T-helper 2 cell treated with Interferon-gamma antibody and Interleukin-4, amounts not matched to agents 100 ng/mL and 5 ng/mL, for 36 hours (primary cell): ENCODE results near the gene RBM45. TPM values are rescaled to one million over a fixed set of nuclear protein-coding genes. Genes with fewer than 3 reads are reported as not detected.

Experiments used
- intact Hi-C: fragments of 100-400 bp; cut with micrococcal nuclease; formaldehyde crosslinking; loops from one replicate; pipeline ENCODE4 v1.15.1; 2023
- total RNA-seq: library from RNA; stranded (reverse); gene quantifications from 2 replicates; pipeline ENCODE4 v1.2.3, GENCODE V29; 2022

The RBM45 gene
- total RNA-seq, 1 donor from 2014 or later, result 18.1 TPM

DNA sequence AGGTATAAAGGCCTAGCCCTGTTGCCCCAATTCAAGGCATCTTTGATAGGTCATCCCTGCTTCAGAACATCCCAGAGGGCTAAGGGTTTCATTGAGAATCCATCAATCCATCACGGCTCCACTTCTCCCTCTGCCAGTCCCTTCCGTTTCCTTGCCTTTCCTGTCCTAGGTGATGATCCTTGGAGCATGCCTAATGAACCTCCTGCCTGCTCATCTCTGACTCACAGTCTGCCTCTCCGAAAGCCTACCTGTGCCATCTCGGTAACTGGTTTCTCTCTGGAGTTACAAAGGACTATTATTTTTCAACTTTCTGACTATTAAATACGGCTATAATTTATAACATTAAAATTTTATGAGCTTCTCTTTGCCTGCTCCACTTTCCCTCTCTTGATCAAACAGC lies 45.3 kb downstream of the RBM45 start:
- intact Hi-C loops, result no loop called here

DNA sequence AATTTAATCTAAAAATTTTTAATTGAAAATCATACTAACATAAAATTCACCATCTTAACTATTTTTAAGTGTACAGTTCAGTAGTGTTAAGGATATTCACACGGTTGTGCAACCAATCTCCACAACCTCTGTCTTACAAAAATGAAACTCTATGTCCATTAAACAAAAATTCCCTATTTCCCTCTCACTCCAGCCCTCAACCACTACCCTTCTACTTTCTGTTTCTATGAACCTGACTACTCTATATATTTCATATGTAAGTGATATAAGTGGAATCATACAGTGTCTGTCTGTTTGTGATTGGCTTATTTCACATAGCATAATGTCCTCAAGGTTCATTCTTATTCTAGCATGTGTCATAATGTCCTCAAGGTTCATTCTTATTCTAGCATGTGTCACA lies 47.7 kb downstream of the RBM45 start:
- intact Hi-C loops, result no loop called here

DNA sequence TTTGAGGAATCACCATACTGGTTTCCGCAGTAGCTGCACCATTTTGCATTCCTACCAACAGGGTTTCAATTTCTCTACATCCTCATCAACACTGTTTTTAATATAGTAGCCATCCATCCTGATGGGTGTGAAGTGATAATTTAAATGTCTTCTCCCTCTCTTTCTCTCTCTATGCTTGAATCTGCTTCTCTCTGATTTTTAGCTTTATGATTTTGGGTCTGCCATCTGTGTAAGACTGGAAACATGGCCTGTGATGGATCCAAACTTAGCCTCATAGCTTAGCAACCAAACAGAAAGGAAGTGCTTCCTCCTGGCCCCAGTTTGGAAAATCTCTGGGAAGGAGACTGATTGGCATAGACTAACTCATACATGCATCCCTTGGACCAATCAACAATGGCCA lies 48.4 kb downstream of the RBM45 start:
- intact Hi-C loops, result no loop called here

DNA sequence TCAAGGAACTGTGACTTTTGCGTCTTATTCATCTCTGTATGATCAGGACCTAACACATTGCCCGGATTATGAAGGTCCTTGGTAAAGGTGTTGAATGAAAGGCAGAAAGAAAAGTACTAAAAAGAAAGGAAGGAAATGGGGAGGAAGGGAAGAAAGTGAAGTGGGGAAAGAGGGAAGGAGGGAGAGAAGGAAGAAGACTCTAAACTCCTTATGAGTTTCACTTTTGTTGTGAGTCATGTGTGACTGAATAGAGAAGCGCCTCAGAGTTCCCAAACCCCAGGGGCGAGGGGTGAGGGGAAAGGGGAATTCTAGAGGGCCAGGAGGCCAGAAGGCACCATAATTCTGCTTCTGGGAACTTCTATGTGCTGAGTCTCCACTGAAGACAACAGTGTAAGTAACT lies 51.2 kb downstream of the RBM45 start:
- intact Hi-C loops, result no loop called here

DNA sequence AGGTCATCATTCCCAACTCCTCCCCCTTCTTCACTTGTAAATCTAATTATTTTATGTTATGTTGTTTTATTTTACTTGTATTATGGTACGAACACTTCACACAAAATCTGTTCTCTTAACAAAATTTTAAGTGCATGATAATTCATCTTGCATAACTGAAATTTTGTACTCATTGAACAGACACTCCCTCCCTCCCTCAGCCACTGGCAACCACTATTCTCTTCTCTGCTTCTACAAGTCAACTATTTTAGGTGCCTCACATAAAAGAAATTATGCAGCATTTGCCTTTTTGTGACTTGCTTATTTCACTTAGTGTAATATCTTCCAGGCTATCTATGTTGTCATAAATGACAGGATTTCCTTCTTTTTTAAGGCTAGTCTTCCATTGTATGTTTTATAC lies 51.7 kb downstream of the RBM45 start:
- intact Hi-C loops, result no loop called here

DNA sequence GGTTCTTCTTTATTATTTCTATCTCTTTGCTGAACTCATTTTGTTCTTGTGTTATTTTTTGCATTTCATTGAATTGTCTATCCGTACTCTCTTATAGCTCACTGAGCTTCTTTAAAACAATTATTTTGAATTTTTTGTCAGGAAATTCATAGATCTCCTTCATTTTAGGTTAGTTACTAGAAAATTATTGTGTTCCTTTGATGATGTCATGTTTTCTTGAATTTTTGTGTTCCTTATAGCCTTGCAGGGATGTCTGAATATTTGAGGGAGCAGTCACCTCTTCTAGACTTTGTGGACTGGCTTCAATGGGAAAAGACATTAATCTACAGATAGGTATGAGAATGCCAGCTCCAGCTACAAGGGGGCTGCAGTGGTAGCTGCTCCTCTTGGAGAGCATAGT lies 61.4 kb downstream of the RBM45 start:
- intact Hi-C loops, result no loop called here

DNA sequence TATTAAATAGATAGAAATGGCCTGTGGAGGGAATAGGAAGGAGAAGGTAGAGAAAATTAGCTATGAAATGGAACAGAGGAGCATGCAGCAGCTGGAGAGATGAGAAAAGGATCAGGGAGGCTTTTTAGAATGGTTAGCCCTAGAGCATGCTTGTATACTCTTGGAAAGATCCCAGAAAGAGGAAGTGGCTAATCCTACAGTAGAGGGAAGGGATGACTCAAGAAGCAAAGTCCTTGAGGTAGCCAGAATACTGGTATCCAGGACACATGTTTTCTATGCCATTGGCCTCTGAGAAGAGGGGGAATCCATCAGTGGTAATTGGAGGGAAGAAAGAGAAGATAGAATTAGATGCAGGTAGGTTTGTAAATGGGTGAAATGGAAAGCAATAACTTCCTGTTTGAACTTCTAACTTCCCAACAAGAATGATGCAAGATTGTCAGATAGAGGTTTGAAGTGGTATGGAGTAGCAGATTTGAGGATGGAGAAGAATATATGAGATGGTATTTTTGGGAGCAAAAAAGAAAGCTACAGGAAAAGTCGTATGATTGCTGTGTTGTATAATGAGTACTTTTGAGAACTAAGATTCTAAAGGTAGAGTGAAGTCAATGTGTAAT lies 64.9 kb downstream of the RBM45 start:
- intact Hi-C loops, result no loop called here

Other genes with a start within 250 kb of the RBM45 start
- not detected in 2 replicates for gene PDE11A, start 39.7 kb upstream of the RBM45 start, total RNA-seq
- 0.61 and 0.70 TPM in 2 replicates for gene OSBPL6, start 82.1 kb downstream of the RBM45 start, total RNA-seq